GM21737 (cell line): ENCODE data around the gene ACSL1.
"Not testable (repeated sequence)": the region's sequence is repeated elsewhere in the genome, so short reads cannot be mapped to it uniquely, and the experiment has no call there.

Experiments used
- ATAC-seq: cut with Tn5 transposase; IDR thresholded peaks from one replicate; pipeline ENCODE4 v1.9.1; 2021; ENCODE audit warnings: mild to moderate bottlenecking, moderate library complexity; ENCODE audit not compliant: unreplicated experiment

The ACSL1 gene

GRCh38 chr4:184763150-184763780, 62.5 kb downstream of the ACSL1 start:
- ATAC-seq = no peak

GRCh38 chr4:184762100-184762499, 63.7 kb downstream of the ACSL1 start:
- ATAC-seq = peak; percentile 83

GRCh38 chr4:184760681-184761080, 65.1 kb downstream of the ACSL1 start:
- no peak for ATAC-seq

GRCh38 chr4:184757810-184758209, 68.0 kb downstream of the ACSL1 start:
- ATAC-seq = no peak

GRCh38 chr4:184756399-184756798, 69.4 kb downstream of the ACSL1 start:
- no peak for ATAC-seq

GRCh38 chr4:184755278-184755677, 70.5 kb downstream of the ACSL1 start:
- no peak for ATAC-seq

- no peak for ATAC-seq
Observed at GRCh38 chr4:184752496-184753275, 73.1 kb downstream of the ACSL1 start.

GRCh38 chr4:184751585-184751956, 74.2 kb downstream of the ACSL1 start:
- ATAC-seq = no peak

GRCh38 chr4:184750926-184751584, 74.7 kb downstream of the ACSL1 start:
- no peak for ATAC-seq

GRCh38 chr4:184748251-184748652, 77.5 kb downstream of the ACSL1 start:
- ATAC-seq = no peak

- no peak for ATAC-seq
Observed at GRCh38 chr4:184747034-184747830, 78.5 kb downstream of the ACSL1 start.

- no peak for ATAC-seq
Observed at GRCh38 chr4:184745831-184746795, 79.7 kb downstream of the ACSL1 start.

- no peak for ATAC-seq
Observed at GRCh38 chr4:184744236-184744635, 81.5 kb downstream of the ACSL1 start.

GRCh38 chr4:184743650-184744049, 82.1 kb downstream of the ACSL1 start:
- ATAC-seq = no peak

- ATAC-seq = not testable (repeated sequence)
Observed at GRCh38 chr4:184741651-184742050, 84.1 kb downstream of the ACSL1 start.

- no peak for ATAC-seq
Observed at GRCh38 chr4:184740980-184741391, 84.8 kb downstream of the ACSL1 start.

GRCh38 chr4:184739575-184739974, 86.2 kb downstream of the ACSL1 start:
- ATAC-seq = not testable (repeated sequence)

- no peak for ATAC-seq
Observed at GRCh38 chr4:184734758-184735157, 91.0 kb downstream of the ACSL1 start.

- ATAC-seq = peak; percentile 92
Observed at GRCh38 chr4:184733654-184734524, 91.9 kb downstream of the ACSL1 start, which contains the start of gene CENPU. Gene CENPU, minus strand, starts transcription at chr4:184734096. Its CDS starts 34 bp downstream, at chr4:184734062.
